Kidney capillary endothelial cell (primary cell): ENCODE results near the gene CRYBA2.

Experiments
- DNase-seq: peaks from one replicate; pipeline ENCODE4 v3.0.0-alpha.2; 2018; ENCODE audit warnings: low spot score

The CRYBA2 gene, protein sequence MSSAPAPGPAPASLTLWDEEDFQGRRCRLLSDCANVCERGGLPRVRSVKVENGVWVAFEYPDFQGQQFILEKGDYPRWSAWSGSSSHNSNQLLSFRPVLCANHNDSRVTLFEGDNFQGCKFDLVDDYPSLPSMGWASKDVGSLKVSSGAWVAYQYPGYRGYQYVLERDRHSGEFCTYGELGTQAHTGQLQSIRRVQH

DNA sequence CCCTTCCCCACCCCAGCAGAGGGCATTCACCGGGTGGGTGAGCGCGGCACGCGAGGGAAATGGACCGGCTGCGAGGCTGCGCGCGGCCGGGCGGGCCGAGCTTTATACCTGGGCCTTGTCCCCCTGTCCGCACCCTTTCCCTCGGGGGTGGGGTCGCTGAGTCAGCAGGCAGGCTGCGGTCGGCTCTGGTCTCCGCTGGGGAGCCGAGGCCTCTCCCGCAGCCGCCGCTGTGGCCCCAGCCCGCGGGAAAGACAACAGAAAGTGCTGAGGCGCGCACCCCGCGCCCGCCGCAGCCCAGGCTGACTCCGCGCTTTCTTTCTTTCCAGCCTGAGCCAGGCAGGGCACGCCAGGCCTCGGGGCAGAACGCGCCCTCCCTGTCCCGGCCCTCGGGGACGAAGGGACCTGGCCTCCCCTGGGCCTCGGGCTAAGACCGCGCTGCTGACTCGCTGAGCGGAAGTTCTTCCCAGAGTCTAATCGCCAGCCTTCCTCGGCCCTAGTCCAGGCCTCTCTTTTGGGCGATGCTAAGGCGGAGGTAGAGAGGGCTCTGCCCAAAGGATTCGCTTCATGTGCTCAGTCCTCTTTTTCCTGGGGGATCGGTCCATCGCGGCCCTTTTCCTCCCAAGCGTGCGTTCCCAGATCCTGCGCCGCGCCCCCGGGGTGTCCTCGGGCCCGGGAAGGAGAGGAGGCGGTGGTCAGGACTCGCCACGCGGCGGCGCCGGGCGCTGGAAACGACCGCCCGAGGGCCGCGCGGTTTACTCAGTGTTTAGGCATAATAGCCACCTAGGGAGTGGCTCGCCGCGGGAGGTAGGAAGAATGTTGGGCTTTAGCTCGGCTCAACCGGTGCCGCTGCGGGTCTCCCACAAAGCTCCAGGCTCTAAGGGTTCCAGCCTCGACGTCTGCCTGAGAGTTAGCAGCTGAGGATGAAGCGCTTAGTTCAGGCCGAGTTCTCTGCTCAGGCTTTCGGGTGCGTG lies at the start of gene CRYBA2:
Gene CRYBA2, minus strand, starts transcription at position 78 of the 971 bp plus-strand sequence. CDS start 246 bp downstream, outside the sequence.
- no peak for DNase-seq

DNA sequence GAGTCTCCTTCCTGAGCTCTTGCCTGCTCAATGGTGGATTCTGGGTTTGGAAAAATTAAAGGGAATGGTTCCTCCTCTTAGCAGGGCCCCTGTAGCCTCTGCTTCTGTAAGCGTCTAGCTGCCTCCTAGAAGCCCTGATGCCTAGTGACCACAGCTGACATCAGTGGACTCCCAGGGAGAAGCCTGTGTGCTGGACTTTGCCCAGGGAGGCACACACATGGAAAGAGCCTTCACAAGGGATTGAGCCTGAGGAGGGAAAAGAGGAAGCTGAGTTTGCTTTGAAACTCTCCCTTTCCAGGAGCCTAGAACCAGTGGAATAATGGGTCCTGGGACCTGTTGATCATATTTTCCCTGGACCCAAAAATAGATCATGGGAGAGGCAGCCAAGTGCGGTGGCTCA lies 49.5 kb upstream of the CRYBA2 start:
- no peak for DNase-seq

DNA sequence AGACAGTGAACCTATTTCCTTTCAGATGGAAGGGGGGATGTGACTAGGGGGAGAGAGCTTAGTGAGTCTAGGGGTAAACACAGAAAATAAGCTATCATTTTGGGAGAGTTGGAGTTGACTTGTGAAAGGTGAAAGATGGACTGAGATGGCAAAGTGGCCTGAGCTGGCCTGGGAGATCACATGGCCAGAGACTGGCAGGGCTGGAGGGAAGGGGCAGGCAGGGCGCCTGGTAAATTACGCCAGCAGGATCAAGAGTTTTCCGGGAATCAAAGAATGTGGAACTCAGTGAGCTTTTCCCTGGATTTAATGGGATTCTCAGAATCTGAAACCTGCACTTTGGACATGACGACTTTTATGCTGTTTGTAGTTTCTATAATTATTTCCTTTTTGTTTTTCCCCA lies 48.9 kb upstream of the CRYBA2 start:
- DNase-seq, result no peak

DNA sequence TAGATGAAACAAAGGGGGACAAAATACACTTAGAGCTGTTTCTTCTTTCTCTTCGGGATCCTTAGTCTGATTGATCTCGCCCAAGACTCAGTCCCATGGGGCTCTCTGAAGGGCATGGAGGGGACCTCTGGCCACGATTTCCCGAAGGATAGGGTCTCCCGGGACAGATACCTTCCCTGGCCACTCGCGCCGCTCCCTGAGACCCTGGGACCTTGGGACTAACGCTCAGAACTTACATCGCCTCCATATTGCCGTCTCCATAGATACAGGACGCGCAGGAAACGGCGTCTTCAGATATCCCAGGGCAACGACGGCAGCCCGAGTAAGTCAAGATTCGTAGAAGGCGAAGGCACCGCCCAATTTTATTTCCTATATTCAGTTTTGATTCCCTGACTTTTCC lies 48.0 kb upstream of the CRYBA2 start, which contains the start of gene CFAP65:
Gene CFAP65, minus strand, starts transcription at position 265 of the 400 bp plus-strand sequence. CDS start 2,468 bp downstream, outside the sequence.
- peak; percentile 25 for DNase-seq

DNA sequence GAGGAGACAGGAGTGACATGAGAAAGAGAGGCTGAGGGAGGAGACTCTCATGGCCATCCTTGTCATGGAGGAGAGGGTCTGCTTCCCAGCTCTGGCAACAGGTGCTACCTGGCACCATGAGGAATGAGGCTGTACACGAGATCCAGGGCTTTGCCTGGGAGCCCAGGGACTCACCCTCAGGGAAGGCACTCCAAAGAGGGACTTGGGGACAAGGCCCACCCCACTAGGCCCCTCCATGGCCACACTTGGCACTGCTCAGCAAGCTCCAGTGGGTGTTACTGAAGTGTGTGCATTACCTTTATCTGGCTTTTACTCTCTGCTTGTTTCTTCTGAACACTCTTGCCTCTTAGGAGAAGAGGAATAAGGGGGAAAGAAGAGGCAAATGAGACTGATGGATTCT lies 45.4 kb upstream of the CRYBA2 start:
- DNase-seq, result no peak

DNA sequence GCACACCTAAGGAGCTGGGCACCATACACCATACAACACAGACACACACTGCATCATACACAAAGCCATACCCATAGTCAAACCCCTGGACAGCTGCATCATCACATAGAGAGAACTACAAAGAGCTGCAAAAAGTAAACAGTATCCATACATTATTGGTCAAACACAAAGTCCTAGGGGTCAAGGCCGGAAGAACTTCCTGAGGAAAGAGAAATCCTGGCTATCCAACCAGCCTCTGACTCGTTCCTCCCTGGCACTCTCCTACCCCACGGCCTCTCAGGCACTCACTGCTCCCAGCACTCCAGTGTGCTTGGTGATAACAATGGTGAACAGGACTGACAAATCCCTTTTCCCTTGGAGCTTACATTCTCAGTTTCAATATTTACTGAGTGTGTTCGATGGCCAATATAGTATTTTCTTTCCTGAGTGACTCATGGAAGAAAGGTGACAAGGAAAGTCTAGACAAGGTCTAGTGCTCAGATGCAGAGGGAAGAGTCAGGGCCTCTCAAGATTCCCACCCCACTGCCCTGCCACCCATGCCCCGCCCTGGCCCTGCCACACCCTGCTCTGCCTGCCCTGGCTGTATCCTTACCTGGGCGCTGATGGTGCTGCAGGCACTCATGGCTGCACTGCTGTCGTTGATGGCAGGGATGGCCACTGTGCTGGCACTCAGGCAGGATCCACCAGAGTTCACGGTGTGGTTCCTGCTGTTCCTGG lies 44.7 kb upstream of the CRYBA2 start:
- DNase-seq, result no peak

DNA sequence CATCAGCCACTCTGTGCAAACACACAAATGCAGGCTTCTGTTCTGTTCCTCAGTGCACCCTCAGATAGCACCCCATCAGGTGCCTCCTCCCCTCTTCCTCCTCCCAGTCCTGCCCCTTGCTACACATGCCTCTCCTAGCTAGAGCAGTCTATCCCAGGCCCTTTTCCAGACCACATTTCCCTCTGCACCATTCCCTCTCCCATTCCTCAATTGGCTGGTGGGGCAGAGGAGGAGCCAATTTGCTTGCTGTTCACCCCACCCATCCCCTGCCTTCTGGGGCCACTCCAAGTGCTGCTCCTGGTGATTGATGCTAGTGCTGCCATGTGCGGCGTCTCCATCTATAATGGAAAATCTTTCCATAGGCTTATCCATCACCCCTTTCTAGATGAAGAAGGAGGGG lies 42.7 kb upstream of the CRYBA2 start:
- no peak for DNase-seq

DNA sequence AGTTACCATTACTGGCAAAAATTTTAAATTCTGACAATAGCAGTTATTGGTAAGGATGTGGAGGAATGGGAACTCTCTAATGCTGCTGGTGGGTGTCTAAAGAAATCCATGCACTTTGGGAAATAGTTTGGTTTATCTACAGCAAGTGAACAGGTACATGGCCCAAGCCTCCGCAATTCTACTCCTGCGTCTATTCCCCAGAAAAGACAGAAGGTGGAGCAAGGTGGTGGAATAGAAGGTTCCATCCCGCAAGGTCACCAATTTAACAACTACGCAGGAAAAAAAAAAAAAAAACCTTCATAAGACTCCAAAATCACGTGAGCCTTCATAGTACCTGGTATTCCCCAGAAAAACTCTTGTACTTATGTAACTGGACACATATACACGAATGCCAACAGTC lies 41.6 kb upstream of the CRYBA2 start:
- no peak for DNase-seq

DNA sequence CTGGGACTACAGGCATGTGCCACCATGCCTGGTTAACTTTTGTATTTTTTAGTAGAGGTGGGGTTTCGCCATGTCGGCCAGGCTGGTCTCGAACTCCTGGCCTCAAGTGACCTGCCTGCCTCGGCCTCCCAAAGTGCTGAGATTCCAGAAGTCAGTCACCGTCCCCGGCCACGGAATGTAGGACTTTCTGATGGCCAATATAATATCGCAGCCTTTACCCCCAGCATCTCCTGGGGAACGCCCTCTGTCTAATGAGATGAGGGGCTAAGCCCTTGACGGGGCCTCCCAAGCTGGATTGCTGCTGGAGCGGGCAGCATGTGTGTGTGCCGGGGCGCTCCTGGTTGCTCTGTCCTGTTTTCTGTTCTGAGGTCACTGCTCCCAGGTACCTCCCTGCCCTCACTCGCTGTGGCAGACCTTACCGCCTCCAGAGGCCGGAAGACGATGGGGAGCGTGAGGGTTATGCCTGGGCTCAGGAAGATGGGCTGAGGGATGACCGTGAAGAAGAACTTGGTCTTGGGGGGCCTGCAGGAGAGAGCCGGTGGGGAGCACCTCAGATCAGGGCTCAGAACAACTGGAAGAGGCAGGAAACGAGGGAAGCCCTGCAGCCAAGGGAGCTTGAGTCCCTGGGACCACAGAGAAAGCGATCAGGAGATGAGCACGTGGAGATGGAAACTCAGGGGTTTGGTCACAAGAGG lies 39.0 kb upstream of the CRYBA2 start:
- DNase-seq, result no peak

DNA sequence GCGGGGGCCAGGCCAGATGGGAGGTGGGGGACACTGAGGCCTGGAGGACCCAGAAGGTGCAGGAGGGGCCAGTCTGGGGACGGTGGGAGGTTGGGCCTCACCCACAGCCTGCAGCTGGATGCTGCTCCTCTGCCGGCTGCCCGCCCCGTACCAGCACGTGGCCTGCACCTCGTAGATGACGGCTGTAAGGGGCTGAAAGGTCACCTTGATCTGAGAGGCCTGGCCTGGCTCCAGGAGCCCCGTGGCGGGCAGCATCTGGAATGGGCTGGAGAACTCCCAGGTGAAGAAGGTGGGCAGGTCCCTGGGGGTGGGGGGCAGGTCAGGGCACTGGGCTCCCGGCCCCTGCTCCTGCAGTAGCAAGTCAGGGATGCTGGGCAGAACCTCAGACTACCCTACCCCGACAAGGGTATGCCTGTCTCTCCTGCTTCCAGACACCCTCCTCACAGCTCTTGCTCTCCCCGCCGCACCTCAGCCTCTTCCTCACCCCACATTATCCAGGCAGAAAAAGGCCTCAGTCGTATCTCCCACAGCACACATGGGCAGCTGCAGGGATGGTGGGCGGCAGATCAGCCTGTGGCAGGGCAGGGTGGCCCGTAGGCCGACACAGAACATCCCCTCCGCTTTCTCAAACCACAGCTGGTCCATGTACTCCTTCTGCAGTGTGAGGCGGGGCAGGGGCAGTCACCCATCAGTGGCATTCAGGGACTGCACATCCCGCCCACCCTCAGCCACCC lies 38.0 kb upstream of the CRYBA2 start:
- no peak for DNase-seq

DNA sequence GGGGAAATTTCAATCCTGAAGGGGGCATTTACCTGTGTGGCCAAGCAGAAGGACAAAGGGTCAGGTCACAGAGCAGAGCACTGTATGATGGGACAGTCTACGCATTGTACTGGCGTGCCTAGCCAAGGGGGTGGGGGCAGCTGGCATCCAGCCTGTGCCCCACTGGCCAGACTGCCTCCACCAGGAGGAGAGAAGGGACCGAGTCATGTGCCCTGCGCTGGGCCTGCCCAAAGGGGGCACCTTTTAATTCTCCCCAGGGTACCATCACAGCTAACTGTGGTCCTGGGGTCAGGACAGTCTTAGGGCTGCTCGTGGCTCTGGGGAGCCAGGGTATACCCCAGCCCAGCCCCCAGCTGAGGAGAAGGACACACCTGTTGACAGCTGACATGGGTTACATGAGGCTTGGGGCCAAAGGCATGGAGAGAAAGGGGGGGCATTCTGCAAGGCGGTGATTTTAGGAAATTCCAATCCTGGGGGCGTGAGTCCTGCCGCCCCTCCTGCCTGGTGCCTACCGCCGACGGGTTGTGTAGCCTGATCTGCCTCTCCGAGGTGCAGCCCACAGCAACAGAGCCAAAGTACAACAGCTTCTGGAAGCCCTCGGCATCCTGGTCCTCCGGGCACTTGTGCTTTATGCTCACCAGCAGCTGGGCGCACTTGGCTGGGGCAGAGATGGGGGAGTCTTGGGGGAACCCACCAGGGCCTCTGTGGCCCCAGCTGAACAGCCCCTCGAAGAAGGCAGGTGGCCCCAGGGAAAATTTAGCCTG lies 37.1 kb upstream of the CRYBA2 start:
- no peak for DNase-seq

DNA sequence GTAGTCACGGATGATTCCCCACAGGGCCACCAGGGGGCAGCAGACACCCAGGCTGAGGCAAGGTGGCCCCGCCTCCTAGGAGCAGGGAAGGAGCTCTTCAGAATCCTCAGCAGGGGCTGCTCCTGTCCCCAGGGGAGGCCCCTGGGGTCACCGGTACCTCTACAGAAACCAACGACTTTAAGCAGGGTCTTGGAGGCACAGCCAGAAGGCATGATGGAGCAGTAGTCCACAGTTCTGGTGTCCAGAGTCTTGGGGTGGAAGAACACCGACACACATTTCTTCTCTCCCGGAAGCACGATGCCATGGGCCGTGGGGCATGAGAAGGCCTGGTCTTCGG lies 36.6 kb upstream of the CRYBA2 start:
- DNase-seq, result peak; percentile 53

DNA sequence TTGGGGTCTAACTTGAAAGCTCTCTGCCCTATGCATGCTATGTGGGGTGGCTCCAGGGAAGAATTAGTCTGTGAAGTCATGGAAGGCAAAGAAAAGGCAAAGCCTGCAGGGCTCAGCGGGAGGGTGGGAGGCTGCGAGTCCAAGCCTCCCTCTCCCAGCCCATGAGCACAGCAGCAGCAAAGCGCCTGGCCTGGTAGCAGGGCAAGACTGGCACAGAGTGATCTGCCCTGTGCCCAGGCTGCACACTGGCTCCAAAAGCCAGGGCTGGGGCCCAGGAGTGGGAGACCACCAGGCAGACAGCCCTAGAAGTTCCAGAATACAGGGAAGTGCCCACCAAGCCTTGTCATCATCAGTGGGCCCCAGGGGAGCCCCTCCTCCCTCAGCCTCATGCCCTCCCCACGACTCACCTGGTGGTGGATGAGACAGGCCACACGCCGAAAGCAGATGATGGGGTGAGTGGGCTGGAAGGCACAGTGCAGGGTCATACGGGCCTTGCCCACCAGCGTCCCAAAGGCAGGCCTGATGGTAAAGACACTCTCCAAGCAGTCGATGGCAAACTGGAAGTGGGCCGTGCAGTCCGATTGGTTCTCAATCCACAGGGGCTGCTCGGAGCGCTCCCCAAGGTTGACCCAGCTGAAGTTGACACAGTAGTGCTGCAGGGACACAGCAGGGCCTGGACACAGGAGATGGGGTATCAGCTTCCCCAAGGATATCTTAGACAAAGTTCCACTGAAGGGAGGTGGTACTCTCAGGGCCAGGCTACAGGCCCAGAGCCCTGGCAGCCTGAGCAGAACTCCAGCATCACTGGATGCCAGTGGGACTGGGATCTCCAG lies 36.0 kb upstream of the CRYBA2 start:
- no peak for DNase-seq

DNA sequence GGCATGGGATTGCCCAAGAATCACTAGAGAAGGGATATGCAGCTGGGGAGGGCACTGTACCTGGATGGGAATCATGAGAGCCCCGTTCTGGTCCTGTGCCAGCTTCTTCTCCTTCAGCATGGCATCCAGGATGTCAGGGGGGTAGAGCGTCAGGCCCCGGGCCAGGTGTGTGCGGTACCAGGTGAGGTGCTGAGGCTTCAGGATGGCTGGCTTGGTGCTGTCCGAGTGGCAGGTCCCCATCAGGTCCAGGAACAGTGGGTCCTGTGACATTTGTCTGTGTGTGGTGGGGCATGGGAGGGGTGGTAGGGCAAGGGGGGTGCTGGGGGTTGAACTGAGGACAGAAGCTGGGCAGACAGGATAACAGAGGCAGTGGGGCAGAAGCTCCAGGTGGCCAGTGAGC lies 34.9 kb upstream of the CRYBA2 start:
- no peak for DNase-seq

DNA sequence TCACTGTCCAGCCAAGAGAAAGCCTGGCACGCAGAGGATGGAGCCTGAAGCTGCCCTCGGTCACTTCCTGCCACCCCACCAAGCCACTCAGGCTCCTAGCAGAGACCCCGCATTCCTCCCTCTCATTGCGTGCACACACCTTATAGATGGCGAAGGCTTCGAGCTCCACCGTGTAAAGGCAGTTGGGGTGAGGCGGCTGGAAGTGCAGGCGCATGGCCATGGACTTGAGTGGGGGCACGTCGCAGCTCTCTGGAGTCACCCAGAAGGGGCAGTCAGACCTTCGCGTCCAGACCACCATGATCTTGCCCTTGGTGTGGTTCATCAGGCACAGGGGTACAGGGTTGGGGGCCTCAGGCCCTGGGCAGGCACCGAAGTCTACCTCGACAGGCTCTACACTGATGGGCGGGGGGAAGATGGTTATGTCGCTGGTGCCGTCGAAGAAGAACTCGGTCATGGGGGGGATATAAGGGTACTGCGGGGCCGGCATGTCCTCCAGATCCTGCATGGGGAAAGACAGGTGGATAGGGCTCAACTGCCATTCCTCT lies 34.4 kb upstream of the CRYBA2 start:
- DNase-seq, result no peak

DNA sequence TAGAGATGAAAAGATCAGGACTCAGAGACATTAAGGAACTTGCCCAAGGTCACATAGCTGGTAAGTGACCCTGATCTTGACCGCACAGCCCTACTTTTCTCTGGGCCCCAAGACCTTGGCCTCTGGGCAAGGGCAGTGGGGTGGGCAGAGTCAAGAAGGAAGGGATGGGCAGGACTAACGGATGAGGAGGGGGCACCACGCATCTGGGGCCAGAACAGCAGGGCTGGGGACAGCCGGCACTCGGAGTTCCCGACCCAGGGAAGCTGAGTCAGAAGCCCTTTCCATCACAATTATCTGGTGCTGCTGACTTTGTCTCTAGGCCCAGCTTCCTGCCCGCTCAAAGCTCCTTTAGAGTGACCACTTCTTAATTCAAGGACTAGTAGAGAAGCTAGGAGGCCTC lies 33.7 kb upstream of the CRYBA2 start:
- DNase-seq, result no peak

DNA sequence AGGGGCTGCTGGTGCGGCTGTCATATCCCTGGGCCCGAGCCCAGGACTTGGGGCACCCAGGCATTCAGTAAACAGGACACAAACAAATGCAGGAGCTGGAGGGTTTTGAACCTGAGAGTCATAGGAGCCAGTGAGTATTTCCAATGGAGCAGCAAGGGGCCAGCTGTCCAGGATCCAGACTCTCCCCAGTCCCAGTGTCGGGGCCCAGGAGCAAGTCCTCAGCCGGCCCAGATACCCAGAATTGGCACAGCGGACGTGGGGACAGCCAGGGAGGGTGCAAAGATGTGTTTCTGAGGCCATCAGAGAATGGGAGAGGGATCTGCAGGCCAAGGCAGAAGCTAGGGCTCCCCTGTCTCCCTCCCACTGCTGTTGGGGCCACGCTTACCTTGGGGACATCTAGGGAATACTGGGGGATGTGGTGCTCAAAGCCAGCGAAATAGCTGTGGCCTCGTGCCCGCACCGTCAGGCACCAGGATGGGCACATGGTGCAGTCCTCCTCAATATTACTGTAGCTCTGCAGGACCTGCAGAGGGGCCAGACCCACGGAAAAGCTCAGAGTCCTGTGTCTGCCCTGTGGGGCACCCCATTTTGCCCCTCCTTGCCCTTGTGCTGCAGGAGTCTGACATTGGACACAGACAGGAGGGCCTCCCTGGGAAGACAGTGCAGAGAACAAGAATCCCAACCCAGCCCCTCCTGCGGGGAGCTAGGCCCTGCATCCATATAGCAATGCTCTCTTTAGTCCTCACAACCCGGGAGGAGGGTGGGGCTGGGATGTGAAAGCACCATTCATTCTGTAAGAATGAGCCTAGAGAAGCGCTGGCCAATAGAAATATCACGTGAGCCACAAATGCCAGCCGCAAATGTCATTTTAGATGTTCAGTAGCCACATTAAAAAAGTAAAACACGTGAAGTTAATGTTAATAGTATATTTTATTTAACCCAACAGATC lies 32.7 kb upstream of the CRYBA2 start:
- DNase-seq, result no peak

DNA sequence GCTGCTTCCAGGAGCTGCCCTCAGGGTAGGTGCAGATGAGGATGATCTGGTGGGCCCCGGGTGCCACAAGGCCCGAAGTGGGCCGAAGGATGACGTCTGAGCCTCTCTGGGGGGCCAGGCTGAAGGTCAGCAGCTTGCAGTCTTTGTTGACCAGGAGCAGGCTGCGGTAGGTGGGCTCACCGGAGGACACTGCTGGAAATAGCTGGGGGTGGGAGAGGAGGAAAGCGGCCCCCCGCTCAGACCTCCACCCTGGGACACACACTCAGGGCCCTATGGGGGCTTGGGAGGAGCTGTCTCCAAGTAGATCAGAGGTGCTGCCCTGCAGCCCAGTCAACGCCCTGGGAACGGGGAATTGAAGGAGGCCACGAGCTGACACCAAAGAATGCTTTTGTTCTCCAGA lies 30.8 kb upstream of the CRYBA2 start:
- DNase-seq, result no peak
